Measurements from ENCODE around the gene WIPF3.

Gene WIPF3

DNA sequence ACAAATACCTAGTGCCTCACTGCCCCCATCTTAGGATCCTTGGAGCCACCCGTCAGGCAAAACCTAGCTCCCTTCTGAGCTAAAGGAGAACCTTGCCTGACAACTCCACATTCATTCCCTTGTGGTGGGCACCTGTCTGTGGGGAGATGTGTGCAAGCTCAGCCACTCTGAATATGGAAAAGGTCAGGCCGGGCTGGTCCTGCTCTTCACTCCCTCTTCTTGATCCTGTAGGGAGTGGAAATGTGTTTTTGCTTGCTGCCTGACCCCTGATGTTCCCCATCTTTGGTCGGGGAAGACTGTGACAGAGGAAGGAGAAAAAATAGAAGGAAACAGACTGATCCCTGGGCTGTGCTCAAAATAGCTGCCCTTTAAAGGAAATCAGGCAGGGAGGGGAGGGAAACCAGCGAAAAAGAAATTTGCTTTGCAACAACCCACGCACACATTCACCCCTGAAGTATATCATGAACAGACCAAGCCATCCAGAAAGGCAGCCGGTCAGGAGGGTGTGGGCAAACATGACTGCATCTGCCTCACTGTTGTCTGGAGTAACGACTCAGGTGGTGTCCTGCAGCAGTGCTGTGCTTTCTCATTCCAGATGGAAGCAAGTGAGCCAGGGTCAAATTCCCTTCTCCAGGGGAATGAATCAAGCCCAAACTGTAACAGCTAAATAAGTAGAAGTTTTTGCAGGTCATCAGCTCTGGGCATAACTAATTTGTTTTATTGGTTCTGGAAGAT is 109.3 kb downstream of the WIPF3 start:
- DNase-seq (ENCODE audit: low read depth): peak; percentile 17

DNA sequence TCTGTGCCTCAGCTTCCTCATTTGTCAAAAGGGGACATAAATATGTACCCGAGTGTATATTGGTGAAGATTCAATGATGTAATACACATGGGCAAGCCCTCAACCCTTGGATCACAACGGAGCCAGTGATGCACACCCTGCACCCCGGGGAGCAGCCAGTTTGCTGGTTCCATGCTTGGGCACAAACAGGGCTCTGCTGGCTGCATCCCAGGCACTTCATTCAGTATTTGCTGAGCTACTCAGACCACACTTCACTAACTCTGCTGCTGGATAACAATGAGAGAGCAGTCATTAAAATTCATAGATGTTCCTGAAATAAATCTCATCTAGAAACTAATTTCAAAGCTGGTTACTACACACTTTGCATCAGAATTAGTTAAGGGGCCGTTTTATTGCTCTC is 111.3 kb downstream of the WIPF3 start:
- no peak for DNase-seq (ENCODE audit: low read depth)

DNA sequence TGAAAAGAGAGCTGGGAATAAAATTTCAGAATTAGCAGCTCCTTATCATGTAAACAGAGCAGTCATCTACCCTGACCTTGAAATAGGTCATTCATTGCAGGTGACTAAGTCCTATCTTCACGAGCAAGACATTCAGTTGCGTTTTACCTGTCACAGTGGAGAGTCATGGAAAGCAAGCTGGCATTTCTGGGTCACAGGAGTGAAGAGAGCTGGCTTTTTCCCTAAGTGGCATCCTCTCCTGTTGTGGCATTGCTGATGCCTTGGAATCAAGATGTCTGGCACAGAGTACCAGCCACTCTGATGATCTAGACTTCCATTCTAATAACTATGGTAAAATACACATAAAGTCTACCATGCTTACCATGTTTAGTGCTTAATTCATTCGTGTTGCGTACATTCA is 112.5 kb downstream of the WIPF3 start:
- no peak for DNase-seq (ENCODE audit: low read depth)

DNA sequence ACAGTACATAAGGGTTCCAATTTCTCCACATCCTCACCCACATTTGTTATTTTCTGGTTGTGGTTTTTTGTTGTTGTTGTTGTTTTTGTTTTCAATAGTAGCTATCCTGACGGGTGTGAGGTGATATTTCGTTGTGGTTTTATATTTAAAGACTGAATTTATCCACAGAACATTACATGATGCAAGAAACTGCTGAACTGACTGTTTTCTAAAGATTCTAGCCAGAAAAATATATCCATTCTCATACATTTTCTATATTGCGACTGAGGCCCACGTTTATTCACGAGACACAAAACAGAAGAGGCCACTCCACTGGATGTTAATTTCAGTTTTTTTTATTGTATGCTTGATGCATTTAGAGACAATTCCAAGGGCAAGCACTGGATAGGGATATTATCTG is 113.5 kb downstream of the WIPF3 start:
- DNase-seq (ENCODE audit: low read depth): no peak

DNA sequence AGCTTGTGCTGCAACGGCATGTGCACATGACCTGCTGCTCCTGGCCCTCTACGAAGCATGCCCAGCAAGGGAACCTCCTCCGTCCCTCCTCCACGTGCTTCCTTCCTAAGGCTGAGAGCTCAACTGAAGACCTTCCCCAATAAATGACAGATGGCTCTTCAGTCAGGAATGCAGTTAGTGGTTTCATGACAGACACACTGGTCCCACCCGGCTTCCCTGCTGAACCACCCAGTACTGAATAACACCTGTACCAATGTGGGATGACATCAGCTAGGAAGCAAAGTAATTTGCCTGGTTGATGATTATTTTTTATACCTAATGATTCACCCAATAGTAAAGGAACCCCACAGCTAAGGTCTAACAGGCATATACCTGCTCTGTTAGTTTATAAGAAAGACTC is 114.2 kb downstream of the WIPF3 start:
- no peak for DNase-seq (ENCODE audit: low read depth)

DNA sequence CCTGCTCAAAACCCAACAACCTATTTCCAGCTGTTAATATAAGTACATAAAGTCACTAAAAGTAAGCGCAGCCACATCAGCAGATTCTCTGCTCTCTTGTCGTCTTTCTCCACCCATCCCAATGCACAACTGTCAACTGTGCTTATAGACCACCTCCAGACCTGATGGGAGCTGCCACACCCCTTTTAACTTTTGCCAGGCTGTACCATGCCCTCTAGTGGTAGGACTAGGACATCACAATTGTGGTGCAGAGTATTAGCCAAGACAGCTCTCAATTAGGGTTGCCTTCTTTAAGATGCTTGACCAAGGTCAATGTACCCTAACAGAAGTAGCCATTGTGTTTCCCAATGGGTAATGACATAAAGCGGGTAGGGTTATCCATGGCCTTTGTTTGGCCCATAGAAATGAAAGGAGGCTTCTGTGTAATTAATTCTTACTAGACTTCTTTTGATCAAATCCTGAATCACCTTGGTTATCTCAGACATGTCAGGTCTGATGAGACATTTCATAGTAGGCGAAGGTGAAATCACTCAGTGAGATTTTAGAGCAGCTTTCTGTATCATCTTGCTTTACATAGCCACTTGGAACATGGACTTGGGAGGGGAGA is 115.2 kb downstream of the WIPF3 start:
- peak; percentile 61 for DNase-seq (ENCODE audit: low read depth)

DNA sequence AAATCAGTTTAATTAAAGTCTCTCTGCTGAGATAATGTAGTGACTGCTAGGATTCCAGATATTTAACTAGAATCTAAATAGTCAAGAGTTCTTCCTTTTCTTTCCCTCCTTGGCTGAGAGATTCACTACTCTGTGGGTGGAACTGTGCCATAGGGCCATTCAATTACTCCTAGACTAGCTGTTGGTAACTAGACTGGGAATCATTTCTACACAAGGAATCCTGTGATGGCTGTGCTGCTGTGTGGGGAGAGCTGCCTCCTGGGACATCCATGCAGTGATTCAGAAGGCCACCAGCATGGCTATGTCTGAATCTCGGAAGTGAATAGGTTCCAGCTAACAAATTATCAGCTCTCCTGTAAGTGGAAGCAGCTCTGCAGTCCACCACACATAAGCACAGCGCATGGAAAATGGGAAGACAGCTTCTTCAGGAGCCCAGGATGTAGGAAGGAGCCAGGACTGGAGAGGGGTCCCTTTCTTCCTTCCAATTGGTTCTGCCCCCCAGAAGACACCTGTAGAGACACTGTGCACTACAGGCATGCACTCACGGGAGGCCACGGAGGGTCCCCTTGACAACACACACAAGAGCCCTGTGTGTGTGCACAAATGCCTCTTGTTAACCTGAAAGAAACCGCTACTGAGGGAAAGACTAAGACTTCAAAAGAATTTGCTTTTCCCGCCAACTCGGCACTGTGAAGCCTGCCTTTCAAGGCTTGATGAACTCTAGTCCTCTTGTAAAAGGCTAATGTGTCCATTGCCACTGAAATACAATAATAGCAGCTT is 116.8 kb downstream of the WIPF3 start:
- no peak for DNase-seq (ENCODE audit: low read depth)

DNA sequence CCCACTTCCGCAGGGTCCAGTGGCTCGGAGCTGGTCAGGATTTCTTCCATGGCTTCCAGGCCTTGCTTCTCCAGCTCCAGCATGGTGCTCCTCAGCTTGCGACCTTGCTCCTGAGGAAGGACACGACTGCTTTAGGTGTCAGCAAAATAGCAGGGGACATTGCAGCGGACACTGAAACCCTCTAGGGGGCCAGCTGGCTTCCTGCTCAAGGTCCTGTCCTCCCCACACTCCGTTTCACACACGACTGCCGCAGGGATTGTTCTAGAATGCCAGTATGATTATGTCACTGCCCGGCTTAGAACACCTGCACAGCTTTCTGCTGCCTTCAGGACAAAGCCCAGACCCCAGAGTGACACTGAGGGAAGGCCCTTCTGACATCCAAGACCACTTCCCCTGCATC is 117.7 kb downstream of the WIPF3 start:
- no peak for DNase-seq (ENCODE audit: low read depth)

DNA sequence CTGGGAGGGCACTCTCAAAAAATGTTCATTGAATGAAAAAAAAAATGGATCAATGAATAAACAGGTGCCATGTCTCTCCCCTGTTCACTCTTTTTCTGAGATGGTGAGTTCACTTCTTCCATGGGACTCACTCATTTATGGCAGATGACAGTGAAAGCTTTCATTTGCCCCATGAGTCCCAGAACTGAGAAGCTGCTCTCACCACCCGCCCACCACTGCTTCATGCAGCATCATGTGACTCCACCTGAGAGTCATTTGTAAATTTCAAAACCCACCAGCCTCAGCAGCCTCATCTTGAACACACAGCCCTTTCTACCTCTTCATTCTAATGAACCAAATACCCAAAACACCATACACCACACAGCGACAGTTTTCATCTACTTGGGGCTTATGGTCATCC is 118.4 kb downstream of the WIPF3 start:
- no peak for DNase-seq (ENCODE audit: low read depth)

DNA sequence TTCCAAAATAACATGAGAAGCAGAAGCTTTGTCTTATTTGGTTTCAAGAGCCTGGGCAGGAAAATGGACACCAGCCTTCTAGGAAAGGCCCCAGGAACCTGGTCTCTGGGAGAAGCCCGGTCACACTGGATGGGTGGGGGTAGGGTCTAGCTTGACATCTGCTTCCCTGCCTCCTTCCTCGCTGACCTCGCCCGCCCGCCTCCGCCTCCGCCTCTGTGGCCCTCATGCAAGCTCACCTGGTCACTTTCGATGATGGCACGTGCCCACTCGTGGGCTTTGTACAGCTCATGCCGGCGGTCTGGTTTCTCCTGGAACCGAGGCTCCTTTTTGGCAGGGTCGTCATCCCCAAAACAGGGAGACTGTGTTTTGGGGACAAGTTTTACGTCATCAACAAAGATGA is 119.9 kb downstream of the WIPF3 start:
- no peak for DNase-seq (ENCODE audit: low read depth)

DNA sequence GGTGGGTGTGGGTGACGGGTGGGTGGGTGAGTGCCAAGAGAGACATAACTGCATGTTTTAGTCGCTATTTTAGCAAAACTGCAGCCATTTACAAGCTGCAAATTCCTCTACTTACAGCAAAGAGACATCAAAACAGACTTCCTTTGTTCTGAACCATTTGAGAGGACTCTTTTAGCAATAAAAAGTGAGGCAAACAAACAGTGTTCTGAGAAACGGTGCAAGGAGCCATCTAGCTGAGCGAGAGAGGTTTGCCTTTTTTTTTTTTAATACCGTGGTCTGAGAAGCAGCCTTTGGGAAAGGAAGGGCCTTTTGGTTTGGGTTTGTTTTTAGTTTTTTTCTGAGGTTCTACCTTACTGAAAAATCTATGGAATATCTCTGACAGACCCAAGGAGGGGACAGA is 120.4 kb downstream of the WIPF3 start:
- DNase-seq (ENCODE audit: low read depth): no peak

DNA sequence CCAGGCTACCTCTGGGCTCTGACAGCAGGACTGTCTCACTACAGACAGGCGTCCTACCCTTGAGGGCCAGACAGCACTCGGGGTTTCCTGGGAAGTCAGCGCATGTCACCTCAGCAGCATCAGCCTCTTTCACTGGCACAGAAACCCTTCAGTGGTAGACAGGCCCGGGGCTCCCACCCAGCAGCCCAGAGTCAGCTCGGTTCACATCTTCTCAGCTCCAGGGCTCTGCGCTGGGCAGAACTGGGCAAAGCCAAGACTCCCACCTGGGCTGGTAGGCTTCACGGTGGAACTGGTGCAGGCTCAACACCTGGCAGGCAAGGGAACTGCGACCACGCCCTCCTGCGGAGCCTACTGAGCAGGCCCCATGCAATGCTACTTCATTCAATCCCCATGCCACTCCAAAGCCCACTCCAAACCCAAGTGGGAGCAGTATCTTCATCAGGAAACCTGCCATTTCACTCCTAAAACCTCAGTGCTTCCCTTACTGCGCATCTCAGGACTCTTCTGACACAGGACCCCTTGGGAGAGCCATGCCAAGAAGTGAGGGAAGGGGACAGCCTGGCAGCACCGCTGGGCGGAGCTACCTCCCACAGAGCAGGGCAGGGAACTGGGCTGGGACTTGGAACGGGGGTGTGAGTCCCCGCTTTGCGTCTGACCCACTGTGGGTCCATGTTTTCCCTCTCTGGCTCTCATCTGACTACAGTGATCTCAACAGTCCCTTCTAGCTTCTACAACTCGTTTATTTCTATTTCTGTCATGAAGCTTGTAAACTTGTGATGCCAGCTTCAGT is 122.9 kb downstream of the WIPF3 start:
- no peak for DNase-seq (ENCODE audit: low read depth)

DNA sequence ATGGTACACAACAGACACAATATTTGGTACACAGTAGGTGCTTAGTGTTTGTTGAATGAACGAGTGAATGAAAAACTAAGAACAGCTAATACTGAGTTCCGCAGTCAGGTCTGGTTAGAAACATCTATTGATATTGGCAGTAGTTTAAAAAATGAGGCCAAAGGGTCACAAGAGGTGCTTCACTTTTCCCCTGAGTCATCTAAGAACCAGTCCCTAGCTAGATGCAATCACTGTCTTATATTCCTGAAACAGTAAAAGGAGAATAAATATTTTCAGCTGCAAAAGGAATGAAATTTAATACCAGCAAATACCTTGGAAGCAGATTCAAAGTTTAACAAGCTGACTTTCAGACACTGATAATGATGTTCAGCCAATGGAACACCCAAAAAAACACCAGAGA is 128.8 kb downstream of the WIPF3 start:
- peak; percentile 67 for DNase-seq (ENCODE audit: low read depth)

DNA sequence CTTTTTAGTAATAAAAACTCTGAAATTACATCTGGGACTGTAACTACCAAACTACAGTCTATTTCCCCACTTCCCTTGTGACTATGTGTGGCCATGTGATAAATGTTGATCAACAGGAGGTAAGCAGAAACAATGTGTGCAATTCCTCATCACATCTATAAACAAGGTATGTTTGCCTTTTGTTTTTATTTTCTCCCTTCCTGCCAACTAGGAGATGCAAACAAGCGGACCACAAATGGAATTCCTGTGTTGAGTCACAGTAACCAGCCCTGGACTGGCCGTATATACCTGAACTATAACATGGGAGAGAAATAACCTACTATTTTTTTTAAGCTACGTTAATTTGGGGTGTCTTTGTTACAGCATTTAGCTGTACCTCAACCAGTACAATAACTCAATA is 130.8 kb downstream of the WIPF3 start:
- DNase-seq (ENCODE audit: low read depth): no peak

DNA sequence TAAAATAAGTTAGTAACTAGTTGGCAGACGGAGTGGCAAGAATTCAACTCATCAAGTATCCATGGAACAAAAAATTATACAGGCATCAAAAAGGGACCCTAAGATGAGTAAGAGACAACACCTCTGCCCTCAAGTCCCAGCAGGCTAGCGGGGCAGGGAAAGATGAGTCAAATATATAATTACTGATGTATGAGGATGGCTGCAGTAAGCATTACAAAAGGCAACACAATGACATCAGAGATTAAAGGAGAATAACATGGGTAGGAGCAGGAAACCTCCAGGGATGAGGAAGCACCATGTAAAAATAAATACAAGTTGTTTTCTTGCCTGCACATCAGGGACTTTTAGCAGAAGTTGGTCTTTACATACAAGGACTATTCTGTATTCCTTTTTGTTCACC is 133.9 kb downstream of the WIPF3 start:
- DNase-seq (ENCODE audit: low read depth): no peak

DNA sequence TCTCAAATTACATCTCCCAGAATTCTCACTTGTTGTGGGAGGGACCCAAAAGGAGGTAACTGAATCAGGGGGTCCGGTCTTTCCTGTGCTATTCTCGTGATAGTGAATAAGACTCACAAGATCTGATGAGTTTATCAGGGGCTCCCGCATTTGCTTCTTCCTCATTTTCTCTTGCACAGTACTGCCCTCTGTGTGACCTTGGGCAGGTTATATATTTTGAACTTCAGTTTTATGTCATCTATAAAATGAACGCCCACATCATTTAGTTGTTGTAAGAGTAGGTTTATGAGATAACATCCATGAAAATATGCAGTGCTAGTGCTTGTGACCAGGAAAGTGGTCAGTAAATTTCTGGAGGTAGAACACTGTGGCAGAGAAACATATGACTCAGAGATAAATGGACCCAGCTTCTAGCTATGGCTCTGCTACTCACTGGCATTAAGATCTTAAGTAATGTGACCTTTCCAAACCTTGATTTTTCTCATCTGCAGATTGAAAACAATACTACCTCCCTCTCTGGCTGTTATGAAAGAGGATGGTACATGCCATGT is 139.0 kb downstream of the WIPF3 start:
- DNase-seq (ENCODE audit: low read depth): peak; percentile 49

DNA sequence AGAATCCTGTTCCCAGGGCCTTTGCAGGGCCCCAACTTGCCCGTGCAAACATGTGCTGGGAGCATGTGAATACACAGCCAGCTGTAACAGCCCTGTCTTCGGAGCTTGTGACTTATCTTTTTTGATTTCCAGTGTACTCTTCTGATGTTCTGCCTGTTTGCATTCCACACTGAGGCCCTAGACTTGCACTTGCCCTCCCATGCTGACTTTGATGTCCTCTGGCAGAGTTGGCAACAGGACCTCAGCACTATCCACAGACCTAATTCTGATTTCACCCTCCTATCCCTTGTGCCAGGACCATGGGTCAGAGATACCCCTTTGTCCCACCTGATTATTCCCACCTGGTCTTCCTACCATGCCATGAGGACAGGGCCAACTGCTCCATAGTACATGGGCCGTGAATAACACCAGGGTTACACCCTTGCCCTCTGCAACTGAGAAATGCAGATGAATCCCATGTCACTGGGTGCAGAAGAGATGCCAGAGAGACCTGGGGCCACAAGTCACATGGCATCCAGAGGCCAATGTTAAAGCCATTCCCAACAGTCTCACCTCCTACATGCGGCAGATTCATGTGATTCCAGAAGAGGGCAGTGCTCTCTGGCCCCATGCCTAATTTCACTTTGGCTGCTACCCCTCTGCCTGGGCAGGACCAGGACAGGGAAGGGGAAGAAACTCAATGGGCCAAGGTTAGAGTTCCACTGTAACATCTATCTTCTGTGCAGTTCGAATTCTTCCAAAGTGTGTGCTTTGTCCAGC is 140.3 kb downstream of the WIPF3 start:
- peak; percentile 21 for DNase-seq (ENCODE audit: low read depth)

DNA sequence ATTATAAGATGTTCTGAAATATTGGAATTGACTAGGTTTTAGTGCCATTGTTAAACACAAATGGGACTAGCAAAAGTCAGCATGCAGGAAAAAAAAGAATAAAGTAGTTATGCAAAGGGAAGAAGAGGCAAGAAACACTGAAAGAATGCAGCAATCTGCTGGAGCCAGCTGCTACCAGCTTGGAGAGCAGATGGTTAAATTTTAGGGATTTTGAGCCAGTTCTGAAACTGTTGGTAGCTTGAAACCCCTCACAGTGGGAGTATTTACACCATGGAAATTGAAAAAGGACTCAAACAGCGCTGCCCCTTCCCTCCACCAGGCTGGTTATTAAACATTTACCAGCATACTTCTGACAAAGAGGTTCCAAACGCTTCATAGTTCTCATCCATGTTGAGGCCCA is 142.3 kb downstream of the WIPF3 start:
- DNase-seq (ENCODE audit: low read depth): no peak

DNA sequence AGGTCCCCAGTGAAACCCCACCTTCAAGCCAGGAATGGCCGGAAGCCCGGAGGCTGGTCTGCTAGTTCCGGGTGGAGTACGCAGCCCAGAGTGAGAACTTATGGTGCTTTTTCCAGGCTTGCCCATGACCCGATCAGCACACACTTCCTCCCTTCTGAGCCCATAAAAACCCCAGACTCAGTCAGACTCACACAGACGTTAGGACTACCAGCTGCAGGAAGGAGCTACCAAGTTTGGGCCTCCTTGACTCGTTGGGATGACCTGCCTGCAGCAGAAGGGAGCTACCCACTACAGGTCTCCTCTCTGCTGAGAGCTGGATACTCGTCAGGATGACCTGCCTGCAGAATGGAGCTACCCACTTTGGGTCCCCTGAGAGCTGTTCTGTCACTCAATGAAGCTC is 144.2 kb downstream of the WIPF3 start:
- DNase-seq (ENCODE audit: low read depth): no peak

DNA sequence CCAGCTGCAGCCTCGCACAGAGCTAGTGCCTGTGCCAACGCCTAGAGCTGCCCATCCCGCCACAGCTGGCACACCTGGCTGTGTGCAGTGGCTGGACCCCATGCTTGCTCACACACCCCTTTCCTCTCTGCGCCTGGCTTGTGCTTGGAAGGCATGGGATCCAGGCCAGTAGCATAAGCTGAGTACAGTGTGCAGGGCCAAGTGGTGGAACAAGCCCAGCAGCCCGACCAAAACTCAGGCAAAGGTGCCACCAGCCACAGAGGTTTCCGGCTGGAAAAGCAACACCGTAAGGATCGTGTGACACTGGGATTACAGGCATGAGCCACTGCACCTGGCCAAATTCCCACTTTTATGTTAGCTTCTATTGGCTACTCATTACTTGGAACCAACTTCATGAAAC is 144.9 kb downstream of the WIPF3 start:
- no peak for DNase-seq (ENCODE audit: low read depth)

DNA sequence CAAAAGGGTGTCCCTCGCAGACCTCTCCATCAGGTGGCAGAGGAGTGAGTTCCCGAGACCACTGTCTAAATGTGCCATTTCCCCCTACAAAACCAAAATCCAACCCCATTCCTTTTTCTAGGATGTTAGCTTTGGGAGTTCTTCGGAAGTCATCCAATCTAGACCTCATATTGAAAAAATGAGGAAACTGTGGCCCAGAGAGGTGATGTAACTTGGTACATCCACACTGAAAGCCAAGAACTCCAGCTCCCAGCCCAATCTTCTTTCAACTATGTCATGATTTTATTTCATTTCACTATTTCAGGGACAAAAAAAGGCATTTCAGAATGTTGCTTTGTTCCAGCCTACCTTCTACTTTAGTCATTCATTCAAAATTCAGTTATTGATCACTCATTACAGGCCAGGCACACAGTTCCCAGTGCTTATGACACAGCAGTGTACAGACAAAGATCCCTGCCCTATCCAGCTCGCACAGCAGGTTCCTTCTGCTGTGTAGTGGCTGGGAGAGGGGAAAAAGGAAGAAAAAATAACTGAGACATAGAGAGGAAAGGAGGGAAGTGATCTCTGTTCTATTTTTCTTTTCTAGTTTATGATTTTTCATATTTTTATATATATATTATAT is 147.5 kb downstream of the WIPF3 start:
- DNase-seq (ENCODE audit: low read depth): no peak

Data from iris pigment epithelial cell (primary cell).